HEK293 (cell line): Measurements from ENCODE around the gene SLC35B1.

ENCODE experiments used
- ZBTB20 ChIP-seq: fragments of 450-650 bp; formaldehyde crosslinking; IDR thresholded peaks from 2 replicates; pipeline ENCODE4 v1.5.1; 2016; ENCODE audit warnings: missing biosample characterization, missing genetic modification characterization
- ZNF114 ChIP-seq: fragments of 450-650 bp; formaldehyde crosslinking; IDR thresholded peaks from 2 replicates; pipeline ENCODE4 v1.5.0; 2017; ENCODE audit warnings: missing biosample characterization, missing genetic modification characterization
- ZNF202 ChIP-seq: fragments of 450-650 bp; formaldehyde crosslinking; IDR thresholded peaks from 2 replicates; pipeline ENCODE4 v1.5.1; 2016; ENCODE audit warnings: missing biosample characterization, missing genetic modification characterization, borderline replicate concordance
- ZNF311 ChIP-seq: fragments of 450-650 bp; formaldehyde crosslinking; IDR thresholded peaks from 2 replicates; pipeline ENCODE4 v1.5.1; 2017; ENCODE audit warnings: missing biosample characterization, missing genetic modification characterization, borderline replicate concordance
- ZNF600 ChIP-seq: fragments of 450-650 bp; formaldehyde crosslinking; IDR thresholded peaks from 2 replicates; pipeline ENCODE4 v1.5.1; 2016; ENCODE audit warnings: missing biosample characterization, missing genetic modification characterization
- ZNF629 ChIP-seq: fragments of 450-650 bp; formaldehyde crosslinking; IDR thresholded peaks from 2 replicates; pipeline ENCODE4 v1.5.1; 2017; ENCODE audit warnings: missing biosample characterization, missing genetic modification characterization
- ZNF747 ChIP-seq: fragments of 450-650 bp; formaldehyde crosslinking; IDR thresholded peaks from 2 replicates; pipeline ENCODE4 v1.5.1; 2016; ENCODE audit warnings: missing biosample characterization, missing genetic modification characterization
- ZNF791 ChIP-seq: fragments of 450-650 bp; formaldehyde crosslinking; IDR thresholded peaks from 2 replicates; pipeline ENCODE4 v1.5.1; 2016; ENCODE audit warnings: missing biosample characterization, missing genetic modification characterization
- ZNF837 ChIP-seq: fragments of 450-650 bp; formaldehyde crosslinking; IDR thresholded peaks from 2 replicates; pipeline ENCODE4 v1.5.1; 2016; ENCODE audit warnings: missing biosample characterization, missing genetic modification characterization
- ZSCAN30 ChIP-seq: fragments of 450-650 bp; IDR thresholded peaks from 2 replicates; pipeline ENCODE4 v1.5.1; 2018; ENCODE audit warnings: missing biosample characterization, mild to moderate bottlenecking, missing genetic modification characterization, moderate library complexity
- TF ChIP-seq, protein P1 (sequence below): fragments of 450-650 bp; formaldehyde crosslinking; IDR thresholded peaks from 2 replicates; pipeline ENCODE4 v1.5.1; 2016; ENCODE audit warnings: missing biosample characterization, missing genetic modification characterization

DNA sequence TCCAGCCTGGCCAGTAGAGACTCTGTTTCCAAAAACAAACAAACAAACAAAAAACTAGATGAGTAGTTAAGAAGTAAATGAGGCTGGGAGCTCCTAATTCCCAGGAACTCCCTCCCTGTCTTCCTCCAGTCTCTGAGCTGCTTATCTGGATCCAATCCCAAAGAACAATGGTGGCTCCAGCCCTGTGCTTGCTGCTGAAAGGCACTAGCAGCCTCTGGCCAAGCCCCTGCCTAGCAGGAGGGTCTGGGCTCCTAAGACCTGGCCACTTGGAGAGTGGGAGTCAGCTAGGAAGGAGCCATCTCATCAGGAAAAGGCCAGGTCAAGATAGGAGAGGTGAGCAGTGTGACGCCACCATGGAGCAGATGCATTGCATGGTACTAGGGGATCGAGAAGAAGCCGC lies 14.3 kb upstream of the SLC35B1 start:
- TF ChIP-seq ZNF600 (tag by site-specific recombination) (no peak), ZBTB20 (no peak), ZNF837 (no peak), ZNF311 (tag by site-specific recombination) (no peak), ZNF114 (no peak), ZSCAN30 (no peak), ZNF747 (no peak), ZNF202 (tag by site-specific recombination) (no peak), ZNF791 (tag by site-specific recombination) (no peak), ZNF629 (tag by site-specific recombination) (no peak)
- TF ChIP-seq, protein P1, sequence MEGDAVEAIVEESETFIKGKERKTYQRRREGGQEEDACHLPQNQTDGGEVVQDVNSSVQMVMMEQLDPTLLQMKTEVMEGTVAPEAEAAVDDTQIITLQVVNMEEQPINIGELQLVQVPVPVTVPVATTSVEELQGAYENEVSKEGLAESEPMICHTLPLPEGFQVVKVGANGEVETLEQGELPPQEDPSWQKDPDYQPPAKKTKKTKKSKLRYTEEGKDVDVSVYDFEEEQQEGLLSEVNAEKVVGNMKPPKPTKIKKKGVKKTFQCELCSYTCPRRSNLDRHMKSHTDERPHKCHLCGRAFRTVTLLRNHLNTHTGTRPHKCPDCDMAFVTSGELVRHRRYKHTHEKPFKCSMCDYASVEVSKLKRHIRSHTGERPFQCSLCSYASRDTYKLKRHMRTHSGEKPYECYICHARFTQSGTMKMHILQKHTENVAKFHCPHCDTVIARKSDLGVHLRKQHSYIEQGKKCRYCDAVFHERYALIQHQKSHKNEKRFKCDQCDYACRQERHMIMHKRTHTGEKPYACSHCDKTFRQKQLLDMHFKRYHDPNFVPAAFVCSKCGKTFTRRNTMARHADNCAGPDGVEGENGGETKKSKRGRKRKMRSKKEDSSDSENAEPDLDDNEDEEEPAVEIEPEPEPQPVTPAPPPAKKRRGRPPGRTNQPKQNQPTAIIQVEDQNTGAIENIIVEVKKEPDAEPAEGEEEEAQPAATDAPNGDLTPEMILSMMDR: no peak
